Measurements from ENCODE around the gene TEDDM1.
"Not testable (repeated sequence)": the region's sequence is repeated elsewhere in the genome, so short reads cannot be mapped to it uniquely, and the experiment has no call there.

Gene TEDDM1

GRCh38 chr1:182400567-182400966 is at the start of gene TEDDM1:
TEDDM1 (minus strand) TSS chr1:182400667; CDS start chr1:182400485, 182 bp downstream.
- no peak for DNase-seq (ENCODE audit: low read depth, low spot score)

GRCh38 chr1:182450087-182450486 is 49.6 kb upstream of the TEDDM1 start, which contains the start of gene RGSL1:
RGSL1 (plus strand) TSS chr1:182450146; CDS start chr1:182450166, 20 bp downstream.
- no peak for DNase-seq (ENCODE audit: low read depth, low spot score)

- DNase-seq (ENCODE audit: low read depth, low spot score), result no peak
Observed at GRCh38 chr1:182447660-182448059, 47.2 kb upstream of the TEDDM1 start.

- DNase-seq (ENCODE audit: low read depth, low spot score), result not testable (repeated sequence)
Observed at GRCh38 chr1:182447124-182447523, 46.7 kb upstream of the TEDDM1 start.

GRCh38 chr1:182446033-182446669 is 45.7 kb upstream of the TEDDM1 start:
- DNase-seq (ENCODE audit: low read depth, low spot score), result no peak

- no peak for DNase-seq (ENCODE audit: low read depth, low spot score)
Observed at GRCh38 chr1:182444497-182444896, 44.0 kb upstream of the TEDDM1 start.

- no peak for DNase-seq (ENCODE audit: low read depth, low spot score)
Observed at GRCh38 chr1:182442333-182442732, 41.9 kb upstream of the TEDDM1 start.

GRCh38 chr1:182441719-182442118 is 41.3 kb upstream of the TEDDM1 start:
- no peak for DNase-seq (ENCODE audit: low read depth, low spot score)

- no peak for DNase-seq (ENCODE audit: low read depth, low spot score)
Observed at GRCh38 chr1:182438326-182438725, 37.9 kb upstream of the TEDDM1 start.

GRCh38 chr1:182433580-182433979 is 33.1 kb upstream of the TEDDM1 start:
- DNase-seq (ENCODE audit: low read depth, low spot score), result no peak

- DNase-seq (ENCODE audit: low read depth, low spot score), result no peak
Observed at GRCh38 chr1:182431278-182431677, 30.8 kb upstream of the TEDDM1 start.

- DNase-seq (ENCODE audit: low read depth, low spot score), result no peak
Observed at GRCh38 chr1:182430263-182431068, 30.0 kb upstream of the TEDDM1 start.

- DNase-seq (ENCODE audit: low read depth, low spot score), result no peak
Observed at GRCh38 chr1:182428043-182428442, 27.6 kb upstream of the TEDDM1 start.

GRCh38 chr1:182426442-182427430 is 26.3 kb upstream of the TEDDM1 start:
- no peak for DNase-seq (ENCODE audit: low read depth, low spot score)

GRCh38 chr1:182415789-182416188 is 15.3 kb upstream of the TEDDM1 start:
- no peak for DNase-seq (ENCODE audit: low read depth, low spot score)

GRCh38 chr1:182413969-182414368 is 13.5 kb upstream of the TEDDM1 start:
- DNase-seq (ENCODE audit: low read depth, low spot score), result no peak

- no peak for DNase-seq (ENCODE audit: low read depth, low spot score)
Observed at GRCh38 chr1:182413486-182413885, 13.0 kb upstream of the TEDDM1 start.

GRCh38 chr1:182410620-182411273 is 10.3 kb upstream of the TEDDM1 start:
- DNase-seq (ENCODE audit: low read depth, low spot score), result no peak

GRCh38 chr1:182410138-182410537 is 9.7 kb upstream of the TEDDM1 start:
- DNase-seq (ENCODE audit: low read depth, low spot score), result no peak

- DNase-seq (ENCODE audit: low read depth, low spot score), result no peak
Observed at GRCh38 chr1:182408435-182409075, 8.1 kb upstream of the TEDDM1 start.

GRCh38 chr1:182407724-182408123 is 7.3 kb upstream of the TEDDM1 start:
- DNase-seq (ENCODE audit: low read depth, low spot score), result no peak

All from activated CD4-positive, CD25-positive, alpha-beta regulatory T cell treated with anti-CD3 and anti-CD28 coated beads, Interleukin-2, amount 50 U/mL, for 16 hours (primary cell).